GM12878 (cell line): ENCODE data around the gene ETNK1. TPM values are rescaled to one million over a fixed set of nuclear protein-coding genes. Genes with fewer than 3 reads are reported as not detected.

Experiments
- ATAC-seq: fragments of 200-7000 bp; cut with Tn5 transposase; 3 replicates; pipeline ENCODE4 v1.9.1; 2020; ENCODE audit warnings: mild to moderate bottlenecking, moderate library complexity
- BruUV-seq: library from RNA; stranded (reverse); fragments of 400-500 nt; replicated peaks from 2 replicates; lab custom pipeline; 2021; lab: Mats Ljungman, UMichigan
- CTCF ChIA-PET: fragments of 300-600 bp; sonication (Branson Sonifier 250); formaldehyde crosslinking; extraction: SDS; loops from one replicate; lab custom pipeline; 2021; ENCODE audit warnings: inconsistent platforms; lab: Yijun Ruan, JAX
- POLR2A ChIA-PET: fragments of 350-600 bp; formaldehyde crosslinking; extraction: SDS; loops from one replicate; lab custom pipeline; 2021; ENCODE audit warnings: inconsistent platforms; lab: Charles Lee
- RAD21 ChIA-PET: fragments of 300-600 bp; sonication (Branson Sonifier 250); formaldehyde crosslinking; loops from one replicate; lab custom pipeline; 2023; ENCODE audit warnings: antibody characterized with exemption; ENCODE audit not compliant: unreplicated experiment; lab: Charles Lee
- SMC1A ChIA-PET: fragments of 300-600 bp; sonication (Branson Sonifier 250); formaldehyde crosslinking; loops from one replicate; lab custom pipeline; 2023; ENCODE audit not compliant: unreplicated experiment, uncharacterized antibody; lab: Charles Lee
- DNase-seq: peaks from one replicate; pipeline ENCODE4 v3.0.0-alpha.2; 2011; ENCODE audit warnings: low read depth, low spot score
- FAIRE-seq: peaks from 3 replicates; lab custom pipeline; 2011; peaks lifted over from hg19 to GRCh38; lab: Jason Lieb, UNC
- H2AFZ ChIP-seq: 2 replicates; pipeline ENCODE4 v1.6.0; 2011; ENCODE audit warnings: low read depth, low read length, control low read depth; ENCODE audit not compliant: control insufficient read depth
- H3K27ac ChIP-seq: 2 replicates; pipeline ENCODE4 v1.5.1; 2011; ENCODE audit warnings: control low read depth; ENCODE audit not compliant: control insufficient read depth, insufficient read depth
- H3K27me3 ChIP-seq, 2 experiments: replicated peaks in 1 of 2; 2 replicates each; pipeline versions ENCODE4 v1.6.0 to v1.6.1; 2011; ENCODE audit warnings: low read length in 1 of 2; ENCODE audit not compliant: control insufficient read depth in 2 of 2, insufficient read depth in 2 of 2
- H3K36me3 ChIP-seq, 2 experiments: 2 replicates each; pipeline ENCODE4 v1.5.1; 2011; ENCODE audit warnings: low read length in 1 of 2; ENCODE audit not compliant: control insufficient read depth in 2 of 2, insufficient read depth in 2 of 2
- H3K4me1 ChIP-seq: 2 replicates; pipeline ENCODE4 v1.6.1; 2011; ENCODE audit warnings: mild to moderate bottlenecking, low read length, moderate library complexity, mixed read lengths; ENCODE audit not compliant: control insufficient read depth, insufficient read depth
- H3K4me2 ChIP-seq: 2 replicates; pipeline ENCODE4 v1.6.0; 2011; ENCODE audit warnings: control low read depth; ENCODE audit not compliant: control insufficient read depth, insufficient read depth
- H3K4me3 ChIP-seq: fragments of 200-600 bp; sonication (generic); 2 replicates; pipeline ENCODE4 v1.5.1; 2016
- H3K79me2 ChIP-seq: 2 replicates; pipeline ENCODE4 v1.6.0; 2011; ENCODE audit warnings: low read length; ENCODE audit not compliant: control insufficient read depth, insufficient read depth
- H3K9ac ChIP-seq: 2 replicates; pipeline ENCODE4 v1.8.0; 2011; ENCODE audit warnings: low read length, control low read depth, mixed read lengths; ENCODE audit not compliant: control insufficient read depth, insufficient read depth
- H3K9me3 ChIP-seq: replicated peaks from 3 replicates; pipeline ENCODE4 v1.5.1; 2011; ENCODE audit warnings: mild to moderate bottlenecking, low read length; ENCODE audit not compliant: control insufficient read depth, insufficient read depth
- H4K20me1 ChIP-seq: 2 replicates; pipeline ENCODE4 v1.6.0; 2011; ENCODE audit not compliant: control insufficient read depth, insufficient read depth
- CHD2 ChIP-seq: IDR thresholded peaks from 2 replicates; pipeline ENCODE4 v1.6.1; 2011; ENCODE audit warnings: low read depth, low read length, improper control_type of control experiment, borderline replicate concordance
- EP300 ChIP-seq, 2 experiments: fragments of 150-350 bp in 1 of 2; IDR thresholded peaks; 2 replicates each; pipeline ENCODE4 v1.6.1; 2011 to 2012; ENCODE audit warnings: low read depth in 2 of 2, low read length in 2 of 2, borderline replicate concordance in 1 of 2, improper control_type of control experiment in 1 of 2, inconsistent platforms in 1 of 2; ENCODE audit not compliant: control insufficient read depth in 1 of 2
- EZH2 ChIP-seq: IDR thresholded peaks from 2 replicates; pipeline ENCODE4 v1.6.1; 2012; ENCODE audit warnings: low read depth, mild to moderate bottlenecking, control low read depth, inconsistent platforms, low read length, borderline replicate concordance; ENCODE audit not compliant: control insufficient read depth
- MAX ChIP-seq: IDR thresholded peaks from 2 replicates; pipeline ENCODE4 v1.6.1; 2012; ENCODE audit warnings: low read depth, low read length, improper control_type of control experiment
- NRF1 ChIP-seq: conservative IDR thresholded peaks from 2 replicates; pipeline ENCODE4 v1.6.1; 2011; ENCODE audit warnings: mild to moderate bottlenecking, low read depth, low read length, improper control_type of control experiment
- RAD21 ChIP-seq: IDR thresholded peaks from 2 replicates; pipeline ENCODE4 v1.6.1; 2011; ENCODE audit warnings: mild to moderate bottlenecking, low read depth, low read length, moderate library complexity; ENCODE audit not compliant: insufficient read depth
- RCOR1 ChIP-seq: conservative IDR thresholded peaks from 2 replicates; pipeline ENCODE4 v1.6.1; 2012; ENCODE audit warnings: low read depth, low read length, improper control_type of control experiment
- SIN3A ChIP-seq: IDR thresholded peaks from 2 replicates; pipeline ENCODE4 v1.6.1; 2012; ENCODE audit warnings: low read depth, low read length, improper control_type of control experiment
- SREBF1 ChIP-seq: IDR thresholded peaks from 2 replicates; pipeline ENCODE4 v1.6.1; 2012; ENCODE audit warnings: mild to moderate bottlenecking, low read length
- ZNF384 ChIP-seq: IDR thresholded peaks from 2 replicates; pipeline ENCODE4 v1.6.1; 2012; ENCODE audit warnings: low read depth, mild to moderate bottlenecking, low read length, improper control_type of control experiment, borderline replicate concordance
- WGBS: methylation state at CpG from one replicate; pipeline ENCODE4 v1.1.6; 2016; ENCODE audit warnings: low lambda C conversion rate; ENCODE audit not compliant: insufficient replicate concordance, insufficient coverage; ENCODE audit errors: missing lambda C conversion rate; 5-methylcytosine and 5-hydroxymethylcytosine counted together
- in situ Hi-C: fragments of 300-500 bp; cut with MboI; formaldehyde crosslinking; loops from 9 replicates; pipeline ENCODE4 v1.14.3; 2018; ENCODE audit warnings: mixed read lengths
- intact Hi-C: fragments of 100-400 bp; cut with micrococcal nuclease; formaldehyde crosslinking; loops from one replicate; pipeline ENCODE4 v1.14.2; 2022; ENCODE audit not compliant: unreplicated experiment
- polyA plus RNA-seq, 11 experiments: library from polyadenylated mRNA; depleted of rRNA in 4 of 11; unstranded in 6 of 11; stranded (reverse) in 5 of 11; fragments of >200 nt; fragmentation: Nextera tagmentation in 4 of 11; fragmentation: Illumina TruSeq in 1 of 11; extraction: Ambion mirVana in 4 of 11; extraction: Trizol in 1 of 11; gene quantifications; 1 replicate in 1 of 11; 2 replicates in 10 of 11; pipeline versions ENCODE4 v1.2.1 to v1.2.3, GENCODE V29; 2011 to 2016; ENCODE audit warnings: inconsistent platforms in 2 of 11, missing spikeins in 2 of 11, low read depth in 1 of 11
- total RNA-seq, 4 experiments: library from RNA; depleted of rRNA in 3 of 4; stranded (reverse); fragments of >200 nt in 3 of 4; fragmentation: Illumina TruSeq in 1 of 4; extraction: Trizol in 1 of 4; gene quantifications; 2 replicates each; pipeline versions ENCODE4 v1.2.1 to v1.2.3, GENCODE V29; 2013 to 2021
- TF ChIP-seq, protein P1 (sequence below): IDR thresholded peaks from 2 replicates; pipeline ENCODE4 v1.6.1; 2011; ENCODE audit warnings: low read depth, mild to moderate bottlenecking, low read length, moderate library complexity, borderline replicate concordance; ENCODE audit errors: extremely low read depth
- TF ChIP-seq, protein P2 (sequence below): IDR thresholded peaks from 2 replicates; pipeline ENCODE4 v1.6.1; 2012; ENCODE audit warnings: improper control_type of control experiment, low read depth, low read length; ENCODE audit not compliant: insufficient replicate concordance

Gene ETNK1
- total and polyA plus RNA-seq, 10 of the 15 experiments (the other 5 are each of a cell fraction or from before 2014, with no cell fraction given) = 12.3 to 69.4 (median 34.2) TPM

DNA sequence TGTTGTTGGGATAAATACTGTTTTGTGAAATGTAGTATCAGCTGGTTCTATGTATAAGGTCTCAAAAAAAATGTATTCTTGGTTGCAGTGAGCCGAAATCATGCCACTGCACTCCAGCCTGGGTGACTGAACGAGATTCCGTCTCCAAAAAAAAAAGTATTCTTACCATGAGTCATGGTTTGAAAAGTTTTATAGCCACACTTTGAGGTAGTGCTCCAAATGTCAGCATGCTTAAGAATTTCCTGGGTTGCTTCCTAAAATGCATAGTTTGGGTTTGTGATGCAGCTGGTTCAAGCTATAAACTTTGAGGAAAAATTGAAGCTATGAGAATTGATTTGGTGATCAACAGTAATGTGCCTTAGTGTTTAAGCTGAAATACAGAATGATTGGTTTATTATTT lies 48.0 kb downstream of the ETNK1 start (continued):
- TF ChIP-seq RAD21 (no peak), EZH2 (no peak)

GRCh38 chr12:22677781-22678574 lies 53.0 kb downstream of the ETNK1 start:
- H3K4me2 ChIP-seq = no peak overlapping the region
- H3K9ac ChIP-seq = no peak overlapping the region
- ChIA-PET RAD21 (no interaction called here), CTCF (no interaction called here), SMC1A (interaction anchor here (0.7 kb wide), 1 partner anchor 8 kb away, joined by 3 read pairs; no protein-coding TSS in a partner anchor)
- no peak overlapping the region for H3K4me3 ChIP-seq
- no TSS peak for BruUV-seq
- no peak for FAIRE-seq
- no peaks in the 10 kb centered on the region for H3K27me3 ChIP-seq
- no peak overlapping the region for H2AFZ ChIP-seq
- ATAC-seq = no peak
- no peak for DNase-seq
- peaks cover 4 to 23% of the 10 kb centered on the region in 2 experiments for H3K36me3 ChIP-seq
- intact Hi-C loops = no loop called here
- no peaks in the 10 kb centered on the region for H4K20me1 ChIP-seq
- H3K9me3 ChIP-seq = no peaks in the 10 kb centered on the region; the same call in 2 of the 3 replicates
- TF ChIP-seq NRF1 (no peak), SIN3A (no peak), RCOR1 (no peak), SREBF1 (no peak), MAX (no peak), ZNF384 (no peak), EP300 (IDR thresholded peaks at IDR 0.05; ENCODE audit: borderline replicate concordance in 1 of 2, control insufficient read depth in 1 of 2, low read depth in 2 of 2, low read length in 2 of 2) (no peak), CHD2 (no peak)
- TF ChIP-seq, protein P1, sequence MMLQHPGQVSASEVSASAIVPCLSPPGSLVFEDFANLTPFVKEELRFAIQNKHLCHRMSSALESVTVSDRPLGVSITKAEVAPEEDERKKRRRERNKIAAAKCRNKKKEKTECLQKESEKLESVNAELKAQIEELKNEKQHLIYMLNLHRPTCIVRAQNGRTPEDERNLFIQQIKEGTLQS = no peak
- TF ChIP-seq, protein P2, sequence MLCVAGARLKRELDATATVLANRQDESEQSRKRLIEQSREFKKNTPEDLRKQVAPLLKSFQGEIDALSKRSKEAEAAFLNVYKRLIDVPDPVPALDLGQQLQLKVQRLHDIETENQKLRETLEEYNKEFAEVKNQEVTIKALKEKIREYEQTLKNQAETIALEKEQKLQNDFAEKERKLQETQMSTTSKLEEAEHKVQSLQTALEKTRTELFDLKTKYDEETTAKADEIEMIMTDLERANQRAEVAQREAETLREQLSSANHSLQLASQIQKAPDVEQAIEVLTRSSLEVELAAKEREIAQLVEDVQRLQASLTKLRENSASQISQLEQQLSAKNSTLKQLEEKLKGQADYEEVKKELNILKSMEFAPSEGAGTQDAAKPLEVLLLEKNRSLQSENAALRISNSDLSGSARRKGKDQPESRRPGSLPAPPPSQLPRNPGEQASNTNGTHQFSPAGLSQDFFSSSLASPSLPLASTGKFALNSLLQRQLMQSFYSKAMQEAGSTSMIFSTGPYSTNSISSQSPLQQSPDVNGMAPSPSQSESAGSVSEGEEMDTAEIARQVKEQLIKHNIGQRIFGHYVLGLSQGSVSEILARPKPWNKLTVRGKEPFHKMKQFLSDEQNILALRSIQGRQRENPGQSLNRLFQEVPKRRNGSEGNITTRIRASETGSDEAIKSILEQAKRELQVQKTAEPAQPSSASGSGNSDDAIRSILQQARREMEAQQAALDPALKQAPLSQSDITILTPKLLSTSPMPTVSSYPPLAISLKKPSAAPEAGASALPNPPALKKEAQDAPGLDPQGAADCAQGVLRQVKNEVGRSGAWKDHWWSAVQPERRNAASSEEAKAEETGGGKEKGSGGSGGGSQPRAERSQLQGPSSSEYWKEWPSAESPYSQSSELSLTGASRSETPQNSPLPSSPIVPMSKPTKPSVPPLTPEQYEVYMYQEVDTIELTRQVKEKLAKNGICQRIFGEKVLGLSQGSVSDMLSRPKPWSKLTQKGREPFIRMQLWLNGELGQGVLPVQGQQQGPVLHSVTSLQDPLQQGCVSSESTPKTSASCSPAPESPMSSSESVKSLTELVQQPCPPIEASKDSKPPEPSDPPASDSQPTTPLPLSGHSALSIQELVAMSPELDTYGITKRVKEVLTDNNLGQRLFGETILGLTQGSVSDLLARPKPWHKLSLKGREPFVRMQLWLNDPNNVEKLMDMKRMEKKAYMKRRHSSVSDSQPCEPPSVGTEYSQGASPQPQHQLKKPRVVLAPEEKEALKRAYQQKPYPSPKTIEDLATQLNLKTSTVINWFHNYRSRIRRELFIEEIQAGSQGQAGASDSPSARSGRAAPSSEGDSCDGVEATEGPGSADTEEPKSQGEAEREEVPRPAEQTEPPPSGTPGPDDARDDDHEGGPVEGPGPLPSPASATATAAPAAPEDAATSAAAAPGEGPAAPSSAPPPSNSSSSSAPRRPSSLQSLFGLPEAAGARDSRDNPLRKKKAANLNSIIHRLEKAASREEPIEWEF = no peak
- TF ChIP-seq, all 136 proteins: peak for 0
- in situ Hi-C loops = no loop called here
- POLR2A ChIA-PET = no interaction called here
- 89% methylated on average over 6 of the region's 6 CpGs for WGBS
- peaks cover 6% of the 10 kb centered on the region; the same call in 1 of the 2 replicates for H3K4me1 ChIP-seq
- no peaks in the 10 kb centered on the region for H3K79me2 ChIP-seq
- no peak overlapping the region for H3K27ac ChIP-seq
